Measurements from ENCODE around the gene ST8SIA1.
"Not testable (repeated sequence)": the region's sequence is repeated elsewhere in the genome, so short reads cannot be mapped to it uniquely, and the experiment has no call there.

Gene ST8SIA1

DNA sequence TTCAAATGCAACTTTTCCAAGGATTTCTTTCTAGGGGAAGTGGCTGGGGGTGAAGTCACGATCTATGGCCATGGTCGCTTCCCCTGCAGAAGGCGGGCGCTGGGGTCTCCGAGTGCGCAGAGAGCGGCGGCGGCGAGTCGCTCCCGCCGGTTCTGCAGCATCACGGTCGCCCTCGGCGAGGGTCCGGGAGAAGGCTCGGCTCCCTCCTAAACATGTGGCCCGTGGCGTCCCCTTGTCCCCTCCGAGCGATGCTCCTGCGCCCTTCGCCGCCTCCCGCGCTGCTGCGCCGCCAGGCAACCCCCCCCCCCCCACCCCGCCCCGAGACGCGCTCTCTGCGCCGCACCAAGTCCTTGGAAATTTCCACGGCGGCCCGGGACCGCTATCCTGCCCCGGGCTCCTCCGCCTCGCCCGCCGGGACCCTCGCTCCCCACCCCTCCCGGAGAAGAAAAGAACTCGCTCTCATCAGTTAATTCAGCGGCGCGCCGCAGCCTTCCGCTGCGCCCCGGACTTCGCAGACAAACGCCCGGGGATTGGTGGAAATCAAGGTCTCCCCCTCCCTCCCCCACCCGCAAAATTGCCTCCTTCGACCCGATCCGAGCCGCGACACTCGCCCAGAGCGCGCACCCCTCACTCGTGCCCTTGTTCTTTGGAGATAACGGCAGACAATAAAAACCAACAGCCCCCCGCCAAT, at the start of gene ST8SIA1:
ST8SIA1 (minus strand) TSS at position 298 of the 691 bp plus-strand sequence. CDS start 475 bp downstream, outside the sequence.
- peak in 10 of 14 donors; percentile 24 to 79 (median 54) for DNase-seq

DNA sequence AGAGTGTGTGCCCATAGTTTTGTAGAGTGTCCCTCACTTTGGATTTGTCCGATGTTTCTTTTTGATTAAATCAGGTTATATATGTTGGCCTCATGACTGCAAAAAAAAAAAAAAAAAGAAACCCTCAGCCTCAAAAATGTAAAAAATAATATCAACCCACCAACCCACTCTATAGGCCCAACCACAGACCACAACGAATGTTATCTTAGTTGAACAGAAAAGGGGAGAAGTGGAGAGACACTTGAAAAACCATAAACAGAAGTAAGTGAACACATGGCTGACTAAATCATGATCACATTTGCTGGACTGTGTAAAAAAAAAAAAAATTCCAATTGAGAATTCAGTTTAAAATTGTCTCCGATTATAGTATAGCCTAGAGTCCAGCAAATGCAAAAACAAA, 45.5 kb upstream of the ST8SIA1 start:
- DNase-seq = no peak

DNA sequence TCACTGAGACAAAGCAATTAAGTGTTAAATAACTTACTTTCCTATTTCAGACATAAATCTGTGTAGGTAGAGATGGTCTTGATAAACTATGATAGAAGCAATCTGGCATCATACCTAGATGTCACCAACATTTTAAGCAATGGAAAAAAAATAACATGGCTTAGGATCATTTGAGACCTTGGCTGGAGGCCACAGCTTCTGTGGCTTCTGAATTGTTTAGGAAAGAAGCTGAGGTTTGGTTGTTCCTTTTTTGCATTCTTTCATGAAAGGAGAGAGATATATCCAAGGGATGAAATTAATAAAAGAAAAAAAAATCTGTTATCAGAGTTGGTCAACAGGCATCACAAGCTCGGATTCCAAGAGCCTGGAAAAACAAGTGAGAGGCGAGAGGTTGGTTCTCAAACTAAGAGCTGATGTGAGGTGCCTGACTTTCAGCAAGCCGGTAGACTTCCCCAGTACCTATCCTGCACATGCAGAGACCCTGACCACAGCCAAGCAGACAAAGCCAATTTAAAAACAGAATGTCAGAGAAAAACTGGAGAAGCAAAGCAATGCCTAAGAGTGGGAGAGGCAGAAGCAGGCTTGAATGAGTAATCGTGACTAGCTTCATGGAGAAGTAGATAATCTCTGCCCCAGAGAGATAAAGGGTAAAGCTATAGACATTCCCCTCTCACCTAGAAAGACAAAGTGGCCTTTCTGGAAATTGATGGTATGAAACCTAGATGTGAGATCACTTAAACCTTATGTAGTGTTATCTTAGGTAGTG, 43.4 kb upstream of the ST8SIA1 start:
- DNase-seq = no peak

DNA sequence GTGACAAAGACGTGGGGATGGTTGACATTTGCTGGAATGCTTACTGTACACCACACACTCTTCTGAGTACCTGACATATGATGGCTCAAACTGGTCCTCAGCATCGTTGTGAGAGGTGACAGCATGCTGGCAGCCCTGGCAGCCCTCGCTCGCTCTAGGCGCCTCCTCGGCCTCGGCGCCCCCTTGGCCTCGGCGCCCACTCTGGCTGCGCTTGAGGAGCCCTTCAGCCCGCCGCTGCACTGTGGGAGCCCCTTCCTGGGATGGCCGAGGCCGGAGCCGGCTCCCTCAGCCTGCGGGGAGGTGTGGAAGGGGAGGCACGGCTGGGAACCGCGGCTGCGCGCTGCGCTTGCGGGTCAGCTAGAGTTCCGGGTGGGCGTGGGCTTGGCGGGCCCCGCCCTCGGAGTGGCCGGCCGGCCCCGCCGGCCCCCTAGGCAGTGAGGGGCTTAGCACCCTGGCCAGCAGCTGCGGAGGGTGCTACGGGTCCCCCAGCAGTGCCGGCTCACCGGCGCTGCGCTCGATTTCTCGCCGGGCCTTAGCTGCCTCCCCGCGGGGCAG, 42.2 kb upstream of the ST8SIA1 start:
- DNase-seq = not testable (repeated sequence)

- DNase-seq = no peak
Observed at GRCh38 chr12:22374508-22374907, 40.0 kb upstream of the ST8SIA1 start.

GRCh38 chr12:22372277-22372837, 37.9 kb upstream of the ST8SIA1 start:
- no peak for DNase-seq

- no peak for DNase-seq
Observed at GRCh38 chr12:22366181-22366580, 31.7 kb upstream of the ST8SIA1 start.

GRCh38 chr12:22361785-22362184, 27.3 kb upstream of the ST8SIA1 start:
- DNase-seq = no peak

DNA sequence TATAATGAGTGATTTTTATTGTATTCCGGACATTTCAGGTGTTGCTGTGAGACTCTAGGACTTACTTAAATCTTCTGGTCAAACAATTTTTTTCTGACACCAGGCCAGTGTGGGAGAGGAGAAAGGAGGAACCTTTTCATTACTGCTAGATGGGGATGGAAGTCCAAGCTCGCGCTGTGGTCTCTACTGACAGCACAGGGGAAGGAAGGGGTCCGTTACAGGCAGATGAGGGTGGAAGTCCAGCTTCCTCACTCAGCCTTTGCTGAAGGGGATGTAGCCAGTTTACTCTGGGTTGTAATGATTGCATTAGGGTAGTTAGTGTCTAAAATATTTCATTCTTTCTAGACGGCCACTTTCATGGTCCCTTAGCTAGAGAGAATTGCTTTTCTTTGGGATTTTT, 26.3 kb upstream of the ST8SIA1 start:
- no peak for DNase-seq

DNA sequence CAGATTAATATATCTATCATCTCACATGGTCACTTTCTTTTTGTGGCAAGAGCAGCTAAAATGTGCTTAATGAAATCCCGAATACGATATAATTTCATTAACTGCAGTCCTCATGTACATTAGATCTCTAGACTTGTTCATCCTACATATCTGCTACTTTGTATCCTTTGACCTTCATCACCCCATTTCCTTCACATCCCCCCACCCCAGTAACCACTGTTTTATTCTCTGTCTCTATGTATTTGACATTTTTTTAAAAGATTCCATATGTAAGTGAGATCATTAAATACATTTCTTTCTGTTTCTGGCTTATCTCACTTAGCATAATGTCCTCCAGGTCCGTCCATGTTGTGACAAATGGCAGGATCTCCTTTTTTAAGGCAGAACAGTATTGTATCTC, 23.0 kb upstream of the ST8SIA1 start:
- no peak for DNase-seq

GRCh38 chr12:22356231-22356630, 21.7 kb upstream of the ST8SIA1 start:
- DNase-seq = no peak

DNA sequence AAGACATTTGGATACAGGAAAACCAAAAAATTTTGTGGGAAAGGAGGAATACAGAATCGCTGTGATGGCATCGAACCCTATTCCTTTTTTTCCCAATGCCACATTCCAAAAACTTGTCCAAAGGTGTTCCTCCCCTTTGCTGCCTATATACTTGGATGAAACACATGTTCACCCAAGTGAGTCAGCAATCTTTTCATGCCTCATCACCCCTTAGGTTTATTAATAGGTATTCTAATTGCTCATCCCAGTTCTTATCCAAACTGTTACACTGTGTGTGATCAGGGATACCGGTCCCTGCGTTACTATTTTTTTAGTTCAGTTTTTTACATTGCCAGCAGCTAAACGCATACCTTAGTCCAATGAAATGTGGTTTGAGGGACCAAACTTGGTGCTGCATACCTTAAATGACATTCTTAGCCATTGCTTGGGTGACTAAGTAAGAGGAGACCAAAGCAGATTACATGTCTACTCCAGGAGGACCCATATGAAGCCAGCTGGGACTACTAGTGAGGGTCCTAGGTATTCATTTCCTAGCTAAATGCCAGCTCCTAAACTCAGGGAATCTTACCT, 20.6 kb upstream of the ST8SIA1 start:
- no peak for DNase-seq

DNA sequence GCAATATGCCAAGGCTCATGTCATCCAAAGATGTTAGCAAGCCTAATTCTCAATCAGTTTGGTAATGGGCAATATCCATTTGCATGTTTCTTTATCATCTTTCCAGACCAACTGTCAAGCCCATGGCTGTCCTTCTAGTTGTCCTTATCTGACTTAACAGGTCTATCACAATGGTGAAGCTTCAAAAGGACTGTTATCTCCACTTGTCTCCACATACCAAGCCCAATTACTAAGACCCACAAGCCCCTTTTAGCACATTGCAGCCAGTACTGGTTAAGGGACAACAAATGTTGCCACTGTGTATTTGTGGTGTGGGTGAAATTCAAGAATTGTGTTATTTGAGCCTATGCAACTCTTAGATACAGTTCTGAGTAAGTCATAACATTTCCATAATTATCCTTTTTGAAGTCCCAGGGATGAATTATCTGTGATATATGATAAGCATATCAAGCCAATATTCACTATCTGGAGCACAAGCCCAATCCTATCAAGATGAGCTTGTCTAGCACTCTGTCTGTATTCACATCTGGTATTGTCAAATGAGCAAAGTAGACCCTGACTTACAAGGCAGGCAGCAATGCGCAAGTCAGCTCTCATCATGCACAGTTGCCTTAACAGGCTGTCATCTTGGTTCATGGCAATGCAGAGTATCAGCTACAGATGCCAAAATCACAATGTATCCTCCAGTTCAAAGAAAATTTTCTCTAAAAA, 19.3 kb upstream of the ST8SIA1 start:
- no peak for DNase-seq

DNA sequence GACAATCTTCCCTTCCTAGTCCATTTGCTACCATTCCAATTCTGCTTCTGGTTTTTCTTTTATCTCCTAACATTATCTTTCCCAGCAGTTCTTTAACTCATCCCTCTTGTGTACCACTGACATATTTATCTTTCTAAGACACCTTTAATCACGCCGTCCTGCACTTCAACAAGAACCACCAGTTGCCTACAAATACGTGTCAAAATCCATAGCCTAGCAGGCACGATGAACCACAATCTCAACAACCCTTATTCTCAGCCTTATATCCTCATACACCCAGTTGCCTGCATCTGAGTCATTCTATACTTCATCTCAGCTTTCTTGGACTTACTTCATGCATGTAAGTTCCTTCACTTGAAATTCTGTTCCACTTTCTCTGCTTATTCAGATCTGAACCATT, 16.4 kb upstream of the ST8SIA1 start:
- DNase-seq = no peak

DNA sequence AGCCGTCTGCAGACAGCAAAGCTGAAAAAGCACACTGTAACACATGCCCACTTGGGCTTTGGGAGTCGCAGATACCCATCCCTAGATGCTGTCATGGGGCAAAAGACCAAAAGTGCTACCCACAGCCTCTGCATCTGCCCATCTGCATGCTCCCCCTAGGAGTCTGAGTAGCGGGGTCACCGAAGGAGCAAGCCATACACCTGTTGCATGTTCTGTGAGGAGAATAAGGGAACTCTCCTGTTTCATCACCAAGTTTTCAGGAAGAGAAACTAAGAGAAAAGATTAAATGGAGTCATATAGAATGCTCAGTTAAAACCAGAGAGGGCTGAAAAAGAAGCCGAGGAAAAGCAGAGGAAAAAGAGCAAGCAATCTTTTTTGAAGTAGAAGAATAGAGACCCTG, 13.7 kb upstream of the ST8SIA1 start:
- no peak for DNase-seq

GRCh38 chr12:22340143-22340542, 5.6 kb upstream of the ST8SIA1 start:
- no peak for DNase-seq

DNA sequence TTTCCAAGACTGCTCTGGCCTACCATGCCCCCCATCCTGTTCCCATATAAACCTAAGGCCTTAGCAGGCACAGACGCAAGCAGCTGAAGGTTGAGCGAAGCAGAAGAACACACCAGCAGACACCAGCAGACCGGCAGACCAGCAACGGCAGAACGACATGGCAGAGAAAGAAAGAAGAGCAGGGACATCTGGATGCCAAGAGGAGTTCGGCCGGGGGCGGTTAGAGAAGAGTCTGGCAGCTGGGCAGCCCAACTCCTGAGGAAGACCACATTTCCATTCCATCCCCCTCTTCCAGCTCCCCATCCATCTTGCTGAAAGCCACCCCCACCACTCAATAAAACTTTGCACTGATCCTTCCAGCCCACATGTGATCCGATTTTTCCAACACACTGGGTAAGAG, 5.2 kb upstream of the ST8SIA1 start:
- no peak for DNase-seq

DNA sequence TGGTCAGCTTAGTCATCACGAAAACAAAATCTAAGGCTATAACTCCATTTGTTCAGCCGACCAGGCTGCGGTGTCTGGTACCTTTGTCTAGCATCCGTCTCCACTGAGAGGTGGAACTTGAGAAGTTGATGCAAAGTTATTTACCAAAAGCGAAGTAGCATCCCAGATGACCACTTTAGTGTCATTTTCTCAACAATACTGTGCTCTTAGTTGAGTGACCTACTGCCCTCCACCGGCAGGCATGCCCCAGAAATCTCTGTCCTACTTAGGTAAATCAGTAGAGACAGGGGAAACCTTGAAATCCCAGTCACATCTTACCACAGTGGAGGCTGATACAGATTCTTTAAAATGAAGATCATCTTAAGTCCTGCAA, 1.3 kb upstream of the ST8SIA1 start:
- DNase-seq = peak in 1 of 14 donors; percentile 84

GRCh38 chr12:22333713-22334409, 646 bp downstream of the ST8SIA1 start:
- DNase-seq = peak in 2 of 14 donors; percentile 24 to 73

GRCh38 chr12:22333186-22333712, 1.3 kb downstream of the ST8SIA1 start:
- DNase-seq = peak in 1 of 14 donors; percentile 73

- peak in 1 of 14 donors; percentile 37 for DNase-seq
Observed at GRCh38 chr12:22332202-22332601, 2.3 kb downstream of the ST8SIA1 start.
